ENCODE results near the gene SCAMP4.
A peak's percentile ranks its signal among the peaks of the same experiment; 100 is the strongest.
"Not testable (repeated sequence)": the region's sequence is repeated elsewhere in the genome, so short reads cannot be mapped to it uniquely, and the experiment has no call there.

SCAMP4 gene

GRCh38 chr19:1866693-1867348 is 38.4 kb upstream of the SCAMP4 start:
- no peak for DNase-seq

GRCh38 chr19:1867349-1867724 is 37.9 kb upstream of the SCAMP4 start:
- DNase-seq, result no peak

- DNase-seq, result no peak
Observed at GRCh38 chr19:1868971-1869370, 36.2 kb upstream of the SCAMP4 start.

DNA sequence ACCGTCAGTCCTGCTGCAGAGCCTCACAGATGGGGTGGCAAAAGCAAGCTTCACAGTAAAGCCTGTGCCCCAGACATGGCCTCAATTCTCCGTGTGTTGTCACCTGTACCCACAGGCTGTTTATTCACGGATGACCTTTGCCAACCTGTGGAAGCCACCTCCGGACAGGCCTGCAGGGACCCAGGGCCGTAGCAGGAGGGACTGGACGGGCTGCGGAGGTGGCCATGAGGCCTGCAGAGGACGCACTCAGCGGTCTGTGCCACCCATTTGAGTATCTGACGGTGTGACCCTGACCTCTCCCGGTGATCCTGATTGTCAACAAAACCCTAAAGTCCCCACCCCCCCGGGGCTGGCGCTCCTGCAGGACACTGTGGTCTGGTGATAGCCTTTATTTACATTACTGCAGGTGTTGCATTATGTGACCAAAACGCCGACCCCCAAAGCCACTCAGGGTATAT is 34.0 kb upstream of the SCAMP4 start:
- DNase-seq, result no peak

GRCh38 chr19:1871630-1872029 is 33.6 kb upstream of the SCAMP4 start:
- no peak for DNase-seq

DNA sequence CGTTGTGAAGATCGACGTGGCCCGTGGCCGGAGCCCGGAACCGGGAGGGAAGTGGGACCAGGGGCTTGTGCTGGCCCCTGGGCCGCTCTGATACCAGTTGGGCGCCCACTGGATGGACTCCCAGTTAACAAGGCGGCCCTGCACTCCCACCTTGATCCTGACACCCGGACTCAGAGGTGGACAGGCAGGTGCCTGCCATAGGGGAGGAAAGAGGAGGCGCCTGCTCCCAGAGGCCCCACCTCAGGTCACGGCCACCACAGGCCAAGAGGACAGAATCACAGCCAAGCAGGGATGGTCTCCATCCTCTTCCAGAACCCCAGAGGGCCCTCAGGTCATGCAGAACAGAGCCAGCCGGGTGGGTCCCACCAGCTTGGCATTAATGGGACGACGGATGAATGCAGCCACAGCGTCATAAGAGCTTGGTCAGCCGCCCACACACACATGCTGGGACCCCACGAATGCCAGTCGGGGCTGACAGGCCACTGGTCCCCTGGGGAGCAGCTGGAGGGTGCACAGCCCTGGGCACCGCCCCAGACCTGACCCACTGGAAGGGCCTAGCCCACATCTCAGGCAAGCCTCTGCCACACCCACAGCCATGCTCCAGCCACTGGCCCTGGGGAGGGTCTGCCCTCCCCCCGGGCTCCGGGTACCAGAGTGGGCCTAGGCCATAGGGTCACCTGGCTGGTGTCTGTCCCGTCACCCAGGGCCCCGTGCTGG is 32.2 kb upstream of the SCAMP4 start:
- DNase-seq, result no peak

DNA sequence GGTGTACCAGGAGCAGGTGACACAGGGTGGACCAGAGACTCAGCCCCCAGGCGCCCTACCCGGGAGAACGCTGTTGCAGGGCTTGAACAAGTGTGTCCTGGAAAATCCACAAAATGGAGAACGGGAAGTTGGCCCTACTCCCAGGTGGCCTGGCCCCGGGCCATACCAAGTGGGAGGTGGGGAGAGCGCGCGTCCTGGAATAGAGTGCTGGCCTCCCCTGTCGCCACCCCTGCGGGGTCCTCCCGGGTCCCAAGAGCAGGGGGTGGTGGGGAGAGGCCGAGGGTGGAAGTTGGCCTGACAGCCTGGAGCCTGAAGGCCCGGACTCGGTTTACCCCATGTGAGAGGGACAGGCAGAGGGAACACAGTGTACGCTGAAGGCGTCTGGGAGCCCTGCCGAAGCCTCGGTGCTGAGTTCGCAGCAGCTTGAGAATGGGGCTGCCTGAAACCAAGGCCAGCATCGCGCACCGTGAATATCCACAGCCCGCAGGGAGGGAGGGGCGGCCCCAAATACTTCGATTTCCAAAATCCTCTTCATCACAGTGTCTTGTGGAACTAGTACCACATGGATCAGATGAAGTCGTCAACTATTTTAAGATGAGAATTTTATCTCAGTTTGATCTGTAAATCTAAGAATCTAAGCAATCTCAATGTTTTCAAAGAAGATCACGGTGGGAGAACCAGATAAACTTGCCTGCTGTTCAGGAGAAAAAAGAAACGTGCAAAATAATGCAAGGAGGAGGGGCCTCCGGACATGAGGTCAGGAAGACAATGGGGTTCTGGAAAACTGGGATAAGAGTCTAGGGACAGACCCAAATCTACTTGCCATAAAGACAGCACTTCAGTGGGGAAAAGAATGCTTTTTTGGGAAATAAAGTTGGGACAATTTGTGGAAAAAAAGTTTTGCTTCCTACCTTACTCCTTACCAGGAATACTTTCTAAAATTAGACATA is 31.4 kb upstream of the SCAMP4 start:
- DNase-seq, result peak; percentile 49

GRCh38 chr19:1874554-1875185 is 30.5 kb upstream of the SCAMP4 start:
- DNase-seq, result no peak

DNA sequence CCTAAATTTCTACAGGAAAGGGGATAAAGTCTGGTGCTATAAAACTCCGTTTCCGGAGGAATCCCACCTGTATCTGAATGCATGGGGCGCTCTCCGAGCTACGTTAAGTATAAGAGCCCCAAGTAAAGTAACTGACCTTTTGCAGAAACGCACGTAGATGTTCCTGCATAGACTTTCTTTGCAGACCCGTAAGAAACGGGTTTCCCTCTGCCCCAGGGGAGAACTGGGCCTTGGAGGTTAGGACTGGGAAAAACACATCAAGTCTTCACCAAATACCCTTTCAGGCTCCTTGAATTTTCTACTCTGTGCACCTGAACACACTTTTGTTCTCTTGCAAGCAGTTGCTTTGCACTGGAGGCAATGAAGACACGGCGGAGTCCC is 29.9 kb upstream of the SCAMP4 start:
- DNase-seq, result not testable (repeated sequence)

- DNase-seq, result peak; percentile 94
Observed at GRCh38 chr19:1875646-1876495, 29.3 kb upstream of the SCAMP4 start.

- DNase-seq, result peak; percentile 36
Observed at GRCh38 chr19:1876496-1877279, 28.5 kb upstream of the SCAMP4 start.

GRCh38 chr19:1877280-1877660 is 27.9 kb upstream of the SCAMP4 start:
- DNase-seq, result not testable (repeated sequence)

- DNase-seq, result not testable (repeated sequence)
Observed at GRCh38 chr19:1878583-1878982, 26.6 kb upstream of the SCAMP4 start.

- not testable (repeated sequence) for DNase-seq
Observed at GRCh38 chr19:1879982-1880381, 25.2 kb upstream of the SCAMP4 start.

DNA sequence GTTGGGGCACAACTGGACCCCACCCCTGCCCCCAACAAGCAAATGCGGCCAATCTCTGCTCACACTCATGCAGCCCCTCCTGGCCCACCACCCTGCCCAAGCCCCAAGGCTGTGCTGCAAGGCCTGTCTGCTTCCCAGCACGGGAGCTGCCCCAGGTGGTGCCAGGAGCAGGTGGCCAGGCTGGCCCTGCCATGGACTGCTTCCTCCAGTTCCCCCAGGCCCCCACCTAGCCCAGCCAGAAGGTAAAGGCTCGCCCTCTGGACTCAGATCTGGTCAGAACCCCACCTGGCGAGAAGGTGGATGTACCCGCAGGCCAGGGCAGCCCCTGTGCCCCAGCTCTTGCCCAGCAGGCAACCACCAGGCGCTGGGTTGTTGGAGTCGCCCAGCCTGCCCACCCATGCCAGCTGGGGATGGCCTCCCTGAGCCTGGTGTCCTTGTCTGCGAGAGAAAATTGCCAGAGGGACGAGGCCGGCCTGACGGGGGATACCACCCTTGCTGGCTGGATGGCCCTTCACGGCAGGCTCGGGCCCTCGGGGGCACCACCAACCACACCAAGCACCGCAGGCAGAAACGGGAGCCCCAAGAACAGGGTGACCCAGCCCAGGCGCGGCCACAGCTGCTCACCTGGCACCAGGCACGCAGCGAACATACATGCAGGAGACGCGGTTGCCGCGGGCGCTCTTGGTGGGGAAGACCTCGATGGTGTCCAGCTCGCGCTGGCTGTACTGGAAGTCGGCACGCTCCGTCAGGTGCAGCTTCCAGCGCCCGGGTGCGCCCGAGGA is 24.4 kb upstream of the SCAMP4 start:
- DNase-seq, result no peak

- not testable (repeated sequence) for DNase-seq
Observed at GRCh38 chr19:1881393-1882088, 23.7 kb upstream of the SCAMP4 start.

GRCh38 chr19:1882089-1882785 is 23.0 kb upstream of the SCAMP4 start:
- DNase-seq, result peak; percentile 37

GRCh38 chr19:1882786-1883692 is 22.2 kb upstream of the SCAMP4 start:
- DNase-seq, result no peak

Measured in right hindlimb (tissue), 1 donor.